Cardiac septum (tissue), 1 donor: ENCODE results near the gene IL27RA. TPM values are rescaled to one million over a fixed set of nuclear protein-coding genes. Genes with fewer than 3 reads are reported as not detected.

Source experiments
- DNase-seq: peaks from one replicate; pipeline ENCODE4 v3.0.0-alpha.2; 2020; ENCODE audit warnings: low spot score
- intact Hi-C: fragments of 100-400 bp; cut with DNase I; formaldehyde crosslinking; loops from one replicate; pipeline ENCODE4 v1.14.0; 2022
- total RNA-seq: library from RNA; stranded (reverse); fragmentation: NEBNext Ultra II Directional; extraction: Animal tissue kit (Norgen Biotek cat#: 25700); gene quantifications from one replicate; pipeline ENCODE4 v1.2.1, GENCODE V29; 2021
- donor health status: DM: no; HTN: no; CAD: no.

Gene IL27RA
- total RNA-seq, 1 donor from 2014 or later: 3.0 TPM

DNA sequence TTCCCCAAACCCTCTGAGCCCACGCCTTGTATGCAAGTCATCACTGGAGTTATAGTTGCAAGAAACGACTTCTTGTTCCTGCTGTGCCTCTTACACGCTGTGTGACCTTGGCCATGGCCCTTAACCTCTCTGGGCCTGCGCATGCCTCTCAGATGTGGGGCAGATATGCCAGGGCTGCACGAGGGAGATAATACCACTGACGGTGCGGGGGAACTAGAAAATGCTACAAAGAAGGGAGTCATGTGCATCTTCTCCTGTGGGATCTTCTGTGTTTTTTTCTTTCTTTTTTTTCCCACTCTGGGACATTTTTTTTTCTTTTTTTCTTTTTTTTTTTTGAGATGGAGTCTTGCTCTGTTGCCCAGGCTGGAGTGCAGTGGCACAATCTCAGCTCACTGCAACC, 63.3 kb downstream of the IL27RA start:
- no peak for DNase-seq
- intact Hi-C loops: loop anchor here (5.0 kb wide), 1 partner anchor 42 kb away; the partner anchor contains the start of gene ASF1B

DNA sequence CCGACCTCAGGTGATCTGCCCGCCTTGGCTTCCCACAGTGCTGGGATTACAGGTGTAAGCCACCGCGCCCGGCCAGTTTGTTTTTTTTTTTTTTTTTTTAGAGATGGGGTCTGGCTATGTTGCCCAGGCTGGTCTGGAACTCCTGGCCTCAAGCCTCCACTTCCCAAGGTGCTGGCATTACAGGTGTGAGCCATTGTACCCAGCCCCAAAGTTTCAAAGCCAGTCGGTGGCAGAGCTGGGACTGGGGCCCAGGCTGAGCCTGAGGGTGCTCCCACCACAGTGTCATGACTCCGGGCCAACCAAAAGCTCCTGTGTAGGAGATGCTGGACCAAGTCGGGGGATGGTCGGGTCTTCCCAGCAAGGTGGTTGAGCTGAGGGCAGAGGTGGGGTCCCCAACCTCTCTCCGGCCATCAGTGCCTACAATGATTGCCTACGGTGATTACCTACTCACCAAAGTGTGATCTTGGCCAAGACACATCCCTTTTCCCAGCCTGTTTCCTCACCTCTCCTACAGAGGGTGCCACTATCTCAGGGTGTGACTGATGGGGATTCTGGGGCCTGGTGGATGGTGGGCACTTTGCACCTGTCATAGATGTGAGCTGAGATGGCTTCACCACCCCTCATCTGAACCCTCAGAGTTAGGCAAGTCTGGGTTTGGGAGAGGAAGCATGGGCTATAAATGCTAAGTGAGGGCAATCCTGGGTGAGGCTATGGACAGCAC, 64.9 kb downstream of the IL27RA start:
- DNase-seq: no peak

DNA sequence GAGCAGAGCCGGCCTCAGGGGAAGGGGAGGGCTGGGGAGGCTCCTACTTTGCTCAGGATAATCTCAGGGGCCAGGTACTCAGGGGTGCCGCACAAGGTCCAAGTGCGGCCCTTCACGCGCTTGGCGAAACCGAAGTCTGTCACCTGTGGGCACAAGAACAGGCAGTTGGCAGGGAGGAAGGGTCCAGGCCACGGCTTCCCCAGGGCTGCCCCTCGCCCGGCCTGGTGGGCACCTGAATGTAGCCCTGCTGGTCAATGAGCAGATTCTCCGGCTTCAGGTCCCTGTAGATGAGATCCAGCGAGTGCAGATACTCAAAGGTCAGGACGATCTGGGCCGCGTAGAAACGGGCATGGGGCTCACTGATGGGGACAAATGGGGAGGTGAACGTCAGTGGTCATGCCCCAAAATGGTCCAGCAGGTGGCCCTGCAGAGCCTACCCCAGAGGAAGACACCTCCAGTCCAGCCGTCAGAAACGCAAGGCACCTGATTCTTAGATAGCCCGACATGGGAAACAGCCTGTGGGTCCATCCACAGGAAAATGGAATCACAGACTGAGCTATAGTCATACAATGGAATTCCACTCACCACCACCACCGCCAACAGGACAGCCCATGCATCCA, 66.1 kb downstream of the IL27RA start:
- DNase-seq: no peak
- intact Hi-C loops: no loop called here

More for the DNA sequence above, 64.9 kb downstream of the IL27RA start:
- intact Hi-C loops: no loop called here

DNA sequence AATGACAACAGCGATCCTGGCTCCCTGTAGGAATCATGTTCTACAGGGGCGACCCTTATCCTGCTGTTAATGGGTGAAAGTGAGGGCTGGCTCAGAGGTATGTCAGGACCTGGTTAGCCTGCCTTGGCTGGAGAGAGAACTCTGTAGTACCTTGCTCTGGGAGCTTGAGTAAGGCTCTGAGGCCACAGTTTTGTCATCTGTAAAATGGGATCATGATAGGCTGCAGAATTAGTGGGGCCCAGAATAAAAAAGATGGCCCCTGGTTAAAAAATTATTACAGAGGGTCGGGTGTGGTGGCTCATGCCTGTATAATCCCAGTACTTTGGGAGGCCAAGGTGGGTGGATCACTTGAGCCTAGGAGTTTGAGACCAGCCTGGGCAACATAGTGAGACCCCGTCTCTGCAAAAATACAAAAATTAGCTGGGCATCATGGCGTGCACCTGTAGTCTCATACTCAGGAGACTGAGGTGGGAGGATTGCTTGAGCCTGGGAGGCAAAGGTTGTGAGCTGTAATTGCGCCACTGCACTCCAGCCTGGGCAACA, 69.5 kb downstream of the IL27RA start:
- intact Hi-C loops: no loop called here
- DNase-seq: no peak

DNA sequence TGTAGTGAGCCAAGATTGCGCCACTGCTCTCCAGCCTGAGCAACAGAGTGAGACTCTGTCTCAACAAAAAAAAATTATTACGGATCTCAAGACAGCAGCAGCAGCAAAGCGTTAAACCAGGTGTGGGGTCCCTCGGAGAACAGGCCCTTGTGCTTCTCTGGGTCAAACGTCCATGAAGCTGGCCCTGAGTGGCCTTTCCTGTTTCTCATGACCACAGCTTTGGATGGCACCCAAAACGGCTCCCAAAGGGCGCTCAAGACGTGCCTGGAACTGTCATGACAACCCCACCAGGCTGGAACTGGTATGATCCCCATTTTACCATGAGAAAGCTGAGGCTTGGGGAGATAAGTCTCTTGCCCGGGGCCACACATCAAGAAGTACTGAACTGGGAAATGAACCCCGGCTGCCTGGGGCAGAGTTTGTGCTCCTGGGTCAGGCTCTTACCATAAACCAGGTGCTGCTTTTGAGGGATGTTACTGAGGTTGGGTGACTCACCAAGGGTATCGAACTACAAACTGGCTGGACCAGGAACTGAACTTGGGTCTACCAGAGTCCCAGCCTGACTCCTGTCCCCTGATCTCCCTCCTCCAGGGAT, 70.6 kb downstream of the IL27RA start:
- intact Hi-C loops: no loop called here
- no peak for DNase-seq

DNA sequence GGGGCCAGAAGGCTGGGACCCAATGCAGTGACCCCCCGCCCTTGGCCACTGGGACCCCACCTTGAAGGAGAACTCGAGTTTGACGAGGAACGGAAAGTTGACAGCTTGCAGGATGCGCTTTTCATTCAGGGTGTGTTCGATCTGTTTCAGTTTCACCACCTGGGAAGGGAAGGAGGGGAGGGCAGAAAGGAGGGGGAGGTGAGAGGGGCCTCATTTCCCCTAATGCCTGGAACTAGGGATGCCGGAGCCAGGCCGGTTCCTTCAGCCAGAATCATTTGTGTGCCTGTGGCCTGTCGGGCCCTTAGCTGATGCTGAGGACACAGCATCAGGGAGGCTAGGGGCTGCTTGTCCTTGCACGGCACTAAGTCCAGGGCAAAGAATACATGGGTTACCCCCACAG, 71.2 kb downstream of the IL27RA start:
- intact Hi-C loops: no loop called here
- DNase-seq: no peak

Other genes starting within 250 kb of the IL27RA start
- 3.9 TPM for gene ZSWIM4, start 236.3 kb upstream of the IL27RA start, total RNA-seq
- 0.78 TPM for gene NANOS3, start 154.6 kb upstream of the IL27RA start, total RNA-seq
- 0.35 TPM for gene BRME1, start 125.6 kb upstream of the IL27RA start, total RNA-seq
- gene CC2D1A, start 125.6 kb upstream of the IL27RA start, total RNA-seq: 19.5 TPM
- gene PODNL1, start 93.3 kb upstream of the IL27RA start, total RNA-seq: 3.5 TPM
- 17.0 TPM for gene DCAF15, start 79.3 kb upstream of the IL27RA start, total RNA-seq
- gene RFX1, start 25.4 kb upstream of the IL27RA start, total RNA-seq: 13.4 TPM
- not detected for gene RLN3, start 3.6 kb upstream of the IL27RA start, total RNA-seq
- gene PALM3, start 30.3 kb downstream of the IL27RA start, total RNA-seq: 0.46 TPM
- 7.9 TPM for gene MISP3, start 41.0 kb downstream of the IL27RA start, total RNA-seq
- gene C19orf67, start 54.0 kb downstream of the IL27RA start, total RNA-seq: not detected
- 41.8 TPM for gene SAMD1, start 59.0 kb downstream of the IL27RA start, total RNA-seq
- 487 TPM for gene PRKACA, start 86.0 kb downstream of the IL27RA start, total RNA-seq
- gene ASF1B, start 104.8 kb downstream of the IL27RA start, total RNA-seq: 0.70 TPM
- 7.9 TPM for gene ADGRL1, start 174.4 kb downstream of the IL27RA start, total RNA-seq